ENCODE measurements around the gene PTPN11.
"Not testable (repeated sequence)": the region's sequence is repeated elsewhere in the genome, so short reads cannot be mapped to it uniquely, and the experiment has no call there.

Gene PTPN11

GRCh38 chr12:112409064-112409905, 9.5 kb upstream of the PTPN11 start, which contains the start of gene RPL6:
TSS of gene RPL6 (minus strand) at chr12:112409605. CDS start at chr12:112408656, 949 bp downstream.
- DNase-seq (ENCODE audit: low spot score), result peak; percentile 95

GRCh38 chr12:112409906-112410244, 8.9 kb upstream of the PTPN11 start:
- no peak for DNase-seq (ENCODE audit: low spot score)

GRCh38 chr12:112413855-112414625, 4.7 kb upstream of the PTPN11 start:
- DNase-seq (ENCODE audit: low spot score), result no peak

- not testable (repeated sequence) for DNase-seq (ENCODE audit: low spot score)
Observed at GRCh38 chr12:112415457-112415856, 3.3 kb upstream of the PTPN11 start.

DNA sequence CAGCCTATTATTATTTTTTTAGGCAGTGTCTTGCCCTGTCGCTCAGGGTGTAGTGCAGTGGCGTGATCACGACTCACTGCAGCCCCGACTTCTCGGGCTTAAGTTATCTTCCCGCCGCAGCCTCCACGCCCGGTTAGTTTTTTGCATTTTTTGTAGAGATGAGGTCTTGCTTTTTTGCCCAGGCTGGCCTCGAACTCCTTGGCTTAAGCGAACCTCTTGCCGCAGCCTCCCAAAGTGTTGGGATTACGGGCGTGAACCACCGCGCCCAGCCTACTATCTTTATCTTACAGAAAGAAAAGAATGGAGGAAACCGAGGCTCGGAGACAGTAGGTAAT, 507 bp upstream of the PTPN11 start:
- DNase-seq (ENCODE audit: low spot score), result no peak

GRCh38 chr12:112419297-112420133, 768 bp downstream of the PTPN11 start:
- peak; percentile 87 for DNase-seq (ENCODE audit: low spot score)

DNA sequence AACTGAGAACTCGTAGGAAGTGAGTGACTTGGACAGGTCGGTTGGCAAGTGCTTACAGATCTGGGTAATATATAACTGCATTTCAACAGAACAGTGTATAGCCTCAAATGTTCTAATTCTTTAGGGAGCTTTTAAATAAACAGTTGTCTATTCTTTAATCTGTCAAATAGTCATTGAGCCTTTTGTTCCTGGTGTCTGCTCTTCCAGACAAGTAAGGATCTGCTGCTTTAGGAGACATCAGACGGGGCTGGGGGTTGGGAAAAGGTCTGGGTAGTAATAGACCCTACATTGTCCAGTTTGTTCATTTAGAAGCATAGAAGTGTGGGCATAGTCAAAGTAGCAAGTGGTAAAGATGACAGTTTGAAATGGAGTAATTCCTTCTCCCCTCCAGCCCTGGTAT, 2.0 kb downstream of the PTPN11 start:
- no peak for DNase-seq (ENCODE audit: low spot score)

DNA sequence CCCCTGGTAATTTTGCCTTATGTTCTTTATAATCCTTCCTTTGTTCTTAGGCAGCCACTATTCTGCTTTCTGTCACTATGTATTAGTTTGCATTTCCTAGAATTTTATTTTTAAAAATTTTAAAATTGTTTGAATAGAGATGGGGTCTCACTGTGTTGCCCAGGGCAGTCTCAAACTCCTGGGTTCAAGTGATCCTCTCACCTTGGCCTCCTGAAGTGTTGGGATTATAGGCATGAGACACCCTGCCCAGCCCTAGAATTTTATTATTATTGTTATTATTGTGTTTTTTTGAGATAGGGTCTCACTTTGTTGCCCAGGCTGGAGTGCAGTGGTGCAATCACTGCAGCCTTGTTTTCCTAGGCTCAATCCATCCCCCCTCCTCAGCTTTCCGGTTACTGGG, 2.6 kb downstream of the PTPN11 start:
- no peak for DNase-seq (ENCODE audit: low spot score)

DNA sequence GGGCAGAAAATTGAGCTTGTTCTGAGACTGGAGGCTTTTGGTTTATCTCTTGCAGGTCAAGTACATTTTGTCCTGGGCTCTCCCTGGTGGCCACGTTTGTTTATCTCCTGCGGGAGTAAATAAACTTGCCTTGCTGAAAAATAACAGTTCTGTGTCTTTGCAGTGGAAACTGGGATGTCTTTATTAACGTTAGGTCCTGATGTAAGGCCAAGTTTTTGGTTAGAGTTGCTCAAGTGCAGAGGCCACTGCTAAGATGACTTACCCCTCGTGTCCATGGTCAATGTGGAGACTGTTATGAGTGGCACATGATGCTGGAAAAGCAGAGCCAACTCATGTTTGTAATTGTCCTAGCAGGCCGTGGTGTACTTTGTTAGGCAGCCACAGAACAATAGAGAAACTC, 3.8 kb downstream of the PTPN11 start:
- DNase-seq (ENCODE audit: low spot score), result no peak

- no peak for DNase-seq (ENCODE audit: low spot score)
Observed at GRCh38 chr12:112424126-112424525, 5.4 kb downstream of the PTPN11 start.

DNA sequence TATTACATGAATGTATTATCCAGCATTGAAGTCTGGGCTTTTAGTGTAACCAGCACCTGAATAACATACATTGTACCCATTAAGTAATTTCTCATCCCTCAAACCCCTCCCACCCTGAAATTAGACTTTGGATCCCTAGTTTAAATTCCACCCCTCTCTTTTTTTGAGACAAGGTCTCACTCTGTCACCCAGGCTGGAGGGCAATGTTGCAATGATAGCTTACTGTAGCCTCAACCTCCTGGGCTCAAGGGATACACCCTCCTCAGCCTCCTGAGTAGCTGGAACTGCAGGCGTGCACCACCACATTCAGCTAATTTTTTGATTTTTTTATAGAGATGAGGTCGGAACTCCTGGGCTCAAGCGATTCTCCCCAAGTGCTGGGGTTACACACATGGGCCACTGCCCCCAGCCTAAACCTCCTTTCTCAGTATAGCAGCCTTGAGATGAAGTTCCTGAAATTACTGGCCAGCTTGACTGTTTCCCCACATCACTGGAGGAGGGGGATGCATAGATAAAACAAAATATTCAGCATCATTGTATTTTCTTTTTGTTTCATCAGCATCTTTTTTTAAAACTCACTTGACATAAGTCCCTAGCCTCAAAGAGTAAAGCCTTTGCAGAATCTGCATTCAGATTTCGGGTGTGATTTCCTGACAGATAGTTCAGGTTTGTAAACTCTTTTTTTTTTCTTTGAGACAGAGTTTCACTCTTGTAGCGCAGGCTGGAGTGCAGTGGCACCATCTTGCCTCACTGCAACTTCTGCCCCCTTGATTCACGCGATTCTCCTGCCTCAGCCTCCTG, 7.0 kb downstream of the PTPN11 start:
- DNase-seq (ENCODE audit: low spot score), result no peak

DNA sequence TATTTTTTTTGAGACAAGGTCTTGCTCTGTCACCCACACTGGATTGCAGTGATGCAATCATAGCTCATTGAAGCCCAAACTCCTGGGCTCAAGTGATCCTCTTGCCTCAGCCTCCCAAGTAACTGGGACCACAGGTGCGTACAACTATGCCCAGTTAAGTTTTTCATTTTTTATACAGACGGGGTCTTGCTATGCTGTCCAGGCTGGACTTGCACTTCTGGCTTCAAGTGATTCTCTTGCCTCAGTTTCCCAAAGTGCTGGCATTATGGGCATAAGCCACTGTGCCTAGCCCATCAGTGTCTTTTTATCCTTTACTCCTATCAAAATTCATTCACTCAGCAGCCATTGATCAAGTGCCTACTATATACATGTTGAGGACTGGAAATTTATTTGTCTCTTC, 9.0 kb downstream of the PTPN11 start:
- no peak for DNase-seq (ENCODE audit: low spot score)

- DNase-seq (ENCODE audit: low spot score), result no peak
Observed at GRCh38 chr12:112430929-112431328, 12.2 kb downstream of the PTPN11 start.

DNA sequence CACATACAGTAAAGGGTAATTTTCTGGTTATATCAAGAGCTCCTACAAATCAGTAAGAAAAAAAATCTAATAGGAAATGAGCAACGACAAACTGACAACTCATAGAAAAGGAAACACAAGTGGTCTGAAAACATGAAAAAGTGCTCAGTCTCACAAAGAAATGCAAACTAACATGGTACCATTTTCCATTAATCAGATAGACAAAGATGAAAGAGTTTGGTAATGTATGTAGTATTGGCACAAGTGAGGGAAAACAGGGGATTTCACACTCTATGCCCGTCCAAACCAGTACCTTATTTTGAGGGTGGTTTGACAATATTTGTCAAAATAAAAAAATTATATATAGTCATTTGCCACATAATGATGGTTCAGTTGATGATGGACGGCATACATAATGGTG, 13.2 kb downstream of the PTPN11 start:
- DNase-seq (ENCODE audit: low spot score), result no peak

DNA sequence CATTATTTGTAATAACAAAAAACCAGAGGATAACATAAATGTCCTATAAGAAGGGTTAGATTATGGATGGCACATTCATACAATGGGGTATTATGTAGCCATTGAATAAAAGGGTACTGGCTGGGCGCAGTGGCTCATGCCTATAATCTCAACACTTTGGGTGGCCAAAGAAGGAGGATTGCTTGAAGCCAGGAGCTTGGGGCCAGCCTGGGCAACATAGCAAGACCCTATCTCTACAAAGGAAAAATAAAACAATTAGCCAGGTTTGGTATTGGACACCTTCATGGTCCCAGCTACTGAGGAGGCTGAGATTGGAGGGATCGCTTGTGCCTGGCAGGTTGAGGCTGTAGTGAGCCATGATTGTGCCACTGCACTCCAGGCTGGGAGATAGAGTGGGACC, 14.8 kb downstream of the PTPN11 start:
- no peak for DNase-seq (ENCODE audit: low spot score)

- DNase-seq (ENCODE audit: low spot score), result not testable (repeated sequence)
Observed at GRCh38 chr12:112438645-112439044, 19.9 kb downstream of the PTPN11 start.

GRCh38 chr12:112439769-112440168, 21.0 kb downstream of the PTPN11 start:
- DNase-seq (ENCODE audit: low spot score), result no peak

DNA sequence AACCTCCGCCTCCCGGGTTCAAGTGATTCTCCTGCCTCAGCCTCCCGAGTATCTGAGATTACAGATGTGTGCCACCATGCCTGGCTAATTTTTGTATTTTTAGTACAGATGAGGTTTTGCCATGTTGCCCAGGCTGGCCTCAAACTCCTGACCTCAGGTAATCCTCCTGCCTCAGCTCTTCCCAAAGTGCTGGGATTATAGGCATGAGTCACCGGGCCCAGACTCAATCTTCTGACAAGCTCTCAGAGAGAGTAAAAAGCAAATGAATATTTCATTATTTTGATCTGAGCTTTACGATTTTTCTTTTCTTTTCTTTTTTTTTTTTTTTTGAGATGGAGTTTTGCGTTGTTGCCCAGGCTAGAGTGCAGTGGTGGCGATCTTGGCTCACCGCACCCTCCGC, 21.9 kb downstream of the PTPN11 start:
- DNase-seq (ENCODE audit: low spot score), result not testable (repeated sequence)

DNA sequence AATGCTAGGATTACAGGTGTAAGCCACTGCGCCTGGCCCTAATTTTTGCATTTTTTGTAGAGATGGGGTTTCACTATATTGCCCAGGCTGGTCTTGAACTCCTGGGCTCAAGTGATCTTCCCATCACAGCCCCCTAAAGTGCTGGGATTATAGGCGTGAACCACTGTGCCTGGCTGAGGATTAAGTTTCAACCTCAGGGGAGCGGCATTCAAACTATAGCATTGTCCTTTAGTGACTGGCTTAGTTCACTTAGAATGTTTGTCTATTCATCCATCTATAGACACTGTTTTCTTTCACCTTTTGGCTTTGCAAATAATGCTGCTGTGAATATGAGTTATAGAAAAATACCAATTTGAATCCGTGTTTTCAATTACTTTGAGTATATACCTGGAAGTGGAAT, 25.2 kb downstream of the PTPN11 start:
- no peak for DNase-seq (ENCODE audit: low spot score)

DNA sequence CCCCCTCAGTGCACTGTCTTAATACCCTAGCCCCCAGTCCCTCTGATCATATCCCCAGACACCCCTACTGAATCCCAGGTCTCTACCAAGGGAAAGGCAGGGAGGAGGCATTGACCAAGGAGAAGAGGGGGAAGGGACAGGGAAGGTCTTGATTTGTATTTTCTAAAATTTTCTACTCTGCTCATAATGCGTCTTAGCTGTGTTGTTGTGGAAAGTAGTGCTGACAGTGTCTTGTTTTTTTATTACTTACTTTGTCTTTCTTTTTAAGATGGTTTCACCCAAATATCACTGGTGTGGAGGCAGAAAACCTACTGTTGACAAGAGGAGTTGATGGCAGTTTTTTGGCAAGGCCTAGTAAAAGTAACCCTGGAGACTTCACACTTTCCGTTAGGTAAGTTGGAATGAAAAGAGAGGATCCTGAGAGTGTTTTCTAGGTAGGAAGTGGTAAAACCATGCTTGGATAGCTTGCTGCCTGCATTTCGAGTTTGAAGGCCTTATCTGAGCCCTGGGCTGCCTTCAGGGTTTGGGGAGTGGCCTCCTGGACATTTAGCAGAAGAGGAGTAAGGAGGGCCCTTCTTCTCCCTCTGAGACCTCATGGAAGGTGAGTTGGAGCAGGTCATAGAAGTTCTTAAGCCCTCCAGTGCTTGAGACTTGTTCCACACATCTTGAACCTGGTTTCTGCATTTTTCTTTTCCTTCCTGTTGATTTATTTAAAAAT, 27.4 kb downstream of the PTPN11 start:
- no peak for DNase-seq (ENCODE audit: low spot score)

GRCh38 chr12:112447106-112447505, 28.4 kb downstream of the PTPN11 start:
- DNase-seq (ENCODE audit: low spot score), result no peak
